ENCODE data around the gene SLC6A12.

DNA sequence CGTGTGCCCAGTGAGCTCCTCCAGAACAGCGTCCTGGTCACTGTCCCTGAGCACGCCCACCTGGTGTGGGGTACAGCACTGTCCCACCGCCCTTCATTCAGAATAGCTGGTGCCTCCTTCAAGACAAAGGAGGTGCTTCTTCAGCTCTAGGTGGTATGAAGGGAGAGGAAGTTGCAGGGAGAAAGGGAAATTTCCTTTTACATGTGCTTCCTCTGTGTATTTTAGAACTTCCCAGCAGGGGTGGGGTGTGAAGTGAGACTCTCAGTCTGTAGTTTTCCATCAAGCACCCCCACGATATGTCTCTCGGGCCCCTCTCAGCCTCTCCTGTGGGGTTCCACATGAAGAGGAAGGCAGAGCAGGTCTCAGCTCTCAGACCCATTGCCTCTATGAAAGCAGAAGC, 1.2 kb upstream of the SLC6A12 start:
- TF ChIP-seq CTCF (IDR thresholded peaks at IDR 0.05), result no peak
- no peak for TF ChIP-seq POLR2A (IDR thresholded peaks at IDR 0.05)

Measured in Peyer's patch (tissue), 4 donors.